GM20000 (cell line): Measurements from ENCODE around the gene REEP2.
"Not testable (repeated sequence)": the region's sequence is repeated elsewhere in the genome, so short reads cannot be mapped to it uniquely, and the experiment has no call there.

ENCODE experiments used
- DNase-seq: peaks from one replicate; pipeline ENCODE4 v3.0.0; 2012; ENCODE audit warnings: low spot score
- CTCF ChIP-seq: IDR thresholded peaks from 2 replicates; pipeline ENCODE4 v1.5.1; 2012; ENCODE audit warnings: mild to moderate bottlenecking, control low read depth; ENCODE audit errors: extremely low read depth, missing control alignments

REEP2 gene

GRCh38 chr5:138469540-138470321 lies 30.9 kb downstream of the REEP2 start:
- no peak for TF ChIP-seq CTCF
- DNase-seq: no peak

DNA sequence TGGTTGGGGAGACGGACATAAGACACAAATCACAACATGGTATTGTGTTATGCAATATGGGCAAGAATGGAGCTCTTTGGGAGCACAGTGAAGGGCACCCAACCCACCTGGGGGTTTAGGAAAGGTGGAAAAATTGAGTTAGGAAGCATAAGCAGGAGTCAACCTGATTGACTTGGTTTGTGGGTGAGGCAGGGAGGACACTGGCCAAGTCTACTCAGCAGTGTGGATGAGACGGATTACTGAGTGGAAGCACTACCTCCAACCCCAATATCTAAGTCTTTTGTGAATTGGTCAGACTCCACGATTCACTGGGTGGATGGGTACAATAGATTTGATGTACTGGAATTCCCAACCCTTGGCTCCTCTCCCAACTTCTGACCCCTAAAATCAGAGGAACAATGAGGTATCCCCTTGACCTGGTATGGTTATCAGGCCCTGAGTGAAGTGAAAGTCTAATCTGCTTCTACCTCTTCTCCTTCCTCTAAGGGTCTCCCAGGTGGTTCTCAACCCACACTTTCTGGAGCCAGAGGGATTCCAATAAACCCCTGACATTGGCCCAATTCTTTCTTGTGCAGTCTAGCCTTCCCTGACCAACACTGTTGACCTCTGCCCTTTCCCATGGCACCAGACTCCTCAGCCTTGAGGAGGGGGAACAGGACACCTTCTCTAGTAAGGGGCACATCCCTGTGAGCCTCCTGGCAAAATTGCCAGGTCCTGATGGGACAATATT lies 31.6 kb downstream of the REEP2 start:
- TF ChIP-seq CTCF: no peak
- no peak for DNase-seq

DNA sequence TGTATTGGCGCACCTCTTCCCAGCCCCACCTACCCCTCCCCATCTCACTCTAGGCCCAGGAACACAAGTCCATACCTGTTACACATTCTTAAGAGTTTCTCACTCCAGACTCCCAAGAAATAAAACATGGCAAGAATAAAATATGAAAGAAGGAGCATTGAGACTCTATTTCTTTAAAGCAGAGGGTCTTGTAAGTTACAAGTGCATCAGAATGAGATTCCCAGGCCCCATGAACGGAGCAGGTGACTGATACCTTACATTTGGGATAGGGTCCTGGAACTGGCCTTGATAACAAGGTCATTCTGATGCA lies 32.1 kb downstream of the REEP2 start:
- no peak for TF ChIP-seq CTCF
- DNase-seq: no peak

GRCh38 chr5:138472353-138472752 lies 33.5 kb downstream of the REEP2 start:
- TF ChIP-seq CTCF: no peak

DNA sequence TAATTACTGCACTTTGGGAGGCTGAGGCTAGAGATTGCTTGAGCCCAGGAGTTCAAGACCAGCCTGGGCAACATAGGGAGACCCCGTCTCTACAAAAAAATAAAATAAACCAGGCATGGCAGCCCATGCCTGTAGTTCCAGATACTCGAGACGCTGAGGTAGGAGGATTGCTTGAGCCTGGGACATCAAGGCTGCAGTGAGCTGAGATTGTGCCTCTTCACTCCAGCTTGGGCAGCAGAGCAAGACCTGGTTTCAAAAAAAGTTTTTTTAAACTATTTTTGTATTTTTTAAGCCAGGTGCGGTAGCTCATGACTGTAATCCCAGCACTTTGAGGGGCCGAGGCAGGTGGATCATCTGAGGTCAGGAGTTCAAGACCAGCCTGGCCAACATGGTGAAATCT lies 34.3 kb downstream of the REEP2 start:
- DNase-seq: not testable (repeated sequence)

More at GRCh38 chr5:138472353-138472752, 33.5 kb downstream of the REEP2 start:
- no peak for DNase-seq

- TF ChIP-seq CTCF: no peak
- DNase-seq: no peak
Observed at GRCh38 chr5:138476918-138477317, 38.1 kb downstream of the REEP2 start.

DNA sequence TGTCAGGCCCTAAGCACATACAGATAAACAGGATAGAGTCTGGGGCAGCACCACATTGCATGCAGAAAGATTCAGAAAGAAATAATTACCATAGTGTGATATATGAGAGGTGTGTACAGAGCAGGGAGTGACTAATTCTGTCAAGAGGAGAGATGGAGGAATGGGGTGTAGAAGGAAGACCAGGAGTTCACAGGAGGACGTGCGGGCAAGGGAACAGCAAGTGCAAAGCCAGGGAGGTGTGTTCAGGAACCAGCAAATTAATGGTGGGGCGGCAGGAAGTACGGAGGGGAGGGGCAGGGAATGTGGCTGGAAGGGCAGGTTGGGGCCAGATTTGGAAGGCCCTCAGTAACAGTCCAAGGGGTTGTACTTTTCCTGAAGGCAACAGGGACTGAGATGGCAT lies 43.8 kb downstream of the REEP2 start:
- no peak for TF ChIP-seq CTCF
- no peak for DNase-seq

GRCh38 chr5:138488481-138488945 lies 49.7 kb downstream of the REEP2 start:
- no peak for TF ChIP-seq CTCF
- no peak for DNase-seq
